K562 (cell line): ENCODE results near the gene GALNS. TPM values are rescaled to one million over a fixed set of nuclear protein-coding genes. Genes with fewer than 3 reads are reported as not detected.

Experiments
- ATF4 ChIP-seq: fragments of 450-650 bp; formaldehyde crosslinking; IDR thresholded peaks from 2 replicates; pipeline ENCODE4 v1.4.0; 2022; ENCODE audit warnings: mild to moderate bottlenecking, moderate library complexity
- ETS1 ChIP-seq: conservative IDR thresholded peaks from 2 replicates; pipeline ENCODE4 v1.6.1; 2011; ENCODE audit warnings: low read depth, mild to moderate bottlenecking, low read length; ENCODE audit not compliant: control insufficient read depth
- FOXP4 ChIP-seq: sonication (generic); formaldehyde crosslinking; IDR thresholded peaks from 2 replicates; pipeline ENCODE4 v1.8.0; 2022; ENCODE audit warnings: mild to moderate bottlenecking, missing genetic modification reagents, borderline replicate concordance
- HBP1 ChIP-seq: fragments of 450-650 bp; formaldehyde crosslinking; IDR thresholded peaks from 2 replicates; pipeline ENCODE4 v1.4.0; 2022; ENCODE audit warnings: missing genetic modification characterization
- RCOR1 ChIP-seq, 2 experiments: IDR thresholded peaks; 2 replicates each; pipeline ENCODE4 v1.6.1; 2012; ENCODE audit warnings: low read depth in 2 of 2, low read length in 2 of 2, borderline replicate concordance in 1 of 2, improper control_type of control experiment in 1 of 2
- ZBTB7A ChIP-seq: IDR thresholded peaks from 2 replicates; pipeline ENCODE4 v1.6.1; 2011; ENCODE audit warnings: low read depth, mild to moderate bottlenecking, low read length, moderate library complexity, borderline replicate concordance; ENCODE audit not compliant: control insufficient read depth
- ZBTB9 ChIP-seq: fragments of 450-650 bp; formaldehyde crosslinking; IDR thresholded peaks from 2 replicates; pipeline ENCODE4 v1.4.0; 2020; ENCODE audit warnings: mild to moderate bottlenecking, moderate library complexity
- ZNF407 ChIP-seq: fragments of 450-650 bp; IDR thresholded peaks from 2 replicates; pipeline ENCODE4 v1.6.1; 2016; ENCODE audit warnings: low read depth
- polyA plus RNA-seq, 8 experiments: library from polyadenylated mRNA; depleted of rRNA in 4 of 8; stranded (reverse) in 5 of 8; unstranded in 3 of 8; fragments of >200 nt; fragmentation: Nextera tagmentation in 2 of 8; fragmentation: Illumina TruSeq in 1 of 8; extraction: Ambion mirVana in 2 of 8; extraction: Trizol in 1 of 8; gene quantifications; 2 replicates each; pipeline versions ENCODE4 v1.2.1 to v1.2.3, GENCODE V29; 2011 to 2014; ENCODE audit warnings: inconsistent platforms in 1 of 8, missing spikeins in 1 of 8
- total RNA-seq, 7 experiments: library from RNA; depleted of rRNA in 6 of 7; stranded (reverse); fragments of >200 nt in 6 of 7; fragmentation: Illumina TruSeq in 2 of 7; extraction: Trizol in 2 of 7; gene quantifications; 2 replicates each; pipeline versions ENCODE4 v1.2.1 to v1.2.3, GENCODE V29; 2011 to 2021; ENCODE audit warnings: low replicate concordance in 1 of 7

Gene GALNS
- total and polyA plus RNA-seq, 9 of the 15 experiments (the other 6 are each of a cell fraction or from before 2014, with no cell fraction given) = 0.38 to 13.2 (median 4.3) TPM

- TF ChIP-seq FOXP4 (CRISPR knock-in tag) = peak; percentile 83
- TF ChIP-seq ETS1 = peak; percentile 80
- TF ChIP-seq RCOR1 (IDR thresholded peaks at IDR 0.05; ENCODE audit: borderline replicate concordance in 1 of 2, low read depth in 2 of 2, low read length in 2 of 2) = peak; percentile 77 to 95; a peak in 3 of 4 replicates
- TF ChIP-seq ZNF407 = no peak
- peak; percentile 95 for TF ChIP-seq ZBTB7A
- TF ChIP-seq ZBTB9 (CRISPR knock-in tag) = peak; percentile 91; the same call in 1 of the 2 replicates
- TF ChIP-seq ATF4 (CRISPR knock-in tag) = peak; percentile 69; the same call in 1 of the 2 replicates
- TF ChIP-seq HBP1 (CRISPR knock-in tag) = peak; percentile 93
Observed at GRCh38 chr16:88773812-88774291, 82.9 kb downstream of the GALNS start (continued).
